OCI-LY1 (cell line): ENCODE measurements around the gene CSTF1.

ENCODE experiments used
- EZH2 ChIP-seq: fragments of 200-600 bp; sonication (generic), shearing (Covaris generic); IDR thresholded peaks from 2 replicates; pipeline ENCODE4 v1.8.0; 2017; ENCODE audit warnings: borderline replicate concordance, mixed run types, mild to moderate bottlenecking, antibody characterized with exemption, low read length, moderate library complexity, mixed read lengths
- TF ChIP-seq, protein P1 (sequence below): fragments of 200-600 bp; sonication (generic), shearing (Covaris generic); IDR thresholded peaks from 2 replicates; pipeline ENCODE4 v1.5.1; 2017; ENCODE audit warnings: mild to moderate bottlenecking, antibody characterized with exemption, low read length, moderate library complexity, mixed read lengths

DNA sequence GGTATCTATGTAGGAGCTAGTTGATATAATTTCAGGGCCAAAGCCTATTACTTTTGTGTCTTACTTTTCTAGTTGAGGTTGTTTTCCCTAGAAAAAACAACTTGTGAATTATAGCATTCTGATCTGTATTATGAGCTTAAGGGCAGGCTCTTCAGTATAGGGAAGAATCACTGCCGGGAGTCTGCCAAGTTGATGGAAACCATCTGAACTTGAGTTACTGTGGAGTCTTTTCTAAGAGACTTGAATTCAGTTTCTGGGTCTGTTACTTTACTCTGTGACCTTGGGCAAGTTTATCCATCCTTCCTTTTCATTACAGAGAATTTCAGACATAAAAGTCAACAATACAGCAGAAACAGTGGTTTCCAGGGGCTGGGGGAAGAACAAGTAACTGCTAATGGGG is 17.5 kb downstream of the CSTF1 start:
- TF ChIP-seq, protein P1, sequence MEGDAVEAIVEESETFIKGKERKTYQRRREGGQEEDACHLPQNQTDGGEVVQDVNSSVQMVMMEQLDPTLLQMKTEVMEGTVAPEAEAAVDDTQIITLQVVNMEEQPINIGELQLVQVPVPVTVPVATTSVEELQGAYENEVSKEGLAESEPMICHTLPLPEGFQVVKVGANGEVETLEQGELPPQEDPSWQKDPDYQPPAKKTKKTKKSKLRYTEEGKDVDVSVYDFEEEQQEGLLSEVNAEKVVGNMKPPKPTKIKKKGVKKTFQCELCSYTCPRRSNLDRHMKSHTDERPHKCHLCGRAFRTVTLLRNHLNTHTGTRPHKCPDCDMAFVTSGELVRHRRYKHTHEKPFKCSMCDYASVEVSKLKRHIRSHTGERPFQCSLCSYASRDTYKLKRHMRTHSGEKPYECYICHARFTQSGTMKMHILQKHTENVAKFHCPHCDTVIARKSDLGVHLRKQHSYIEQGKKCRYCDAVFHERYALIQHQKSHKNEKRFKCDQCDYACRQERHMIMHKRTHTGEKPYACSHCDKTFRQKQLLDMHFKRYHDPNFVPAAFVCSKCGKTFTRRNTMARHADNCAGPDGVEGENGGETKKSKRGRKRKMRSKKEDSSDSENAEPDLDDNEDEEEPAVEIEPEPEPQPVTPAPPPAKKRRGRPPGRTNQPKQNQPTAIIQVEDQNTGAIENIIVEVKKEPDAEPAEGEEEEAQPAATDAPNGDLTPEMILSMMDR = no peak
- no peak for TF ChIP-seq EZH2
